ENCODE measurements around the gene PCK1. TPM values are rescaled to one million over a fixed set of nuclear protein-coding genes. Genes with fewer than 3 reads are reported as not detected.

The PCK1 gene
- total and polyA plus RNA-seq, 2 of the 13 experiments (the other 11 are each of a cell fraction or from before 2014, with no cell fraction given): 6.5 to 12.6 TPM

GRCh38 chr20:57590485-57591288 lies 29.8 kb downstream of the PCK1 start (continued):
- TF ChIP-seq ZBTB25 (CRISPR knock-in tag; IDR thresholded peaks at IDR 0.05): no peak
- no peak for TF ChIP-seq ZNF660 (CRISPR knock-in tag; IDR thresholded peaks at IDR 0.05; ENCODE audit: borderline replicate concordance, low read depth)
- no peak for TF ChIP-seq SMYD3 (CRISPR knock-in tag; IDR thresholded peaks at IDR 0.05)
- TF ChIP-seq NFATC3 (CRISPR knock-in tag; IDR thresholded peaks at IDR 0.05): no peak
- no peak for TF ChIP-seq NR2F2 (IDR thresholded peaks at IDR 0.05; ENCODE audit: borderline replicate concordance, low read depth)
- TF ChIP-seq ZFP90 (CRISPR knock-in tag; IDR thresholded peaks at IDR 0.05; ENCODE audit: borderline replicate concordance): no peak
- peak; percentile 15; the same call in 1 of the 2 replicates for TF ChIP-seq ZNF609 (CRISPR knock-in tag; IDR thresholded peaks at IDR 0.05; ENCODE audit: borderline replicate concordance)
- TF ChIP-seq ZHX1 (CRISPR knock-in tag; IDR thresholded peaks at IDR 0.05; ENCODE audit: low read depth): no peak
- no peak for TF ChIP-seq KDM6A (CRISPR knock-in tag; IDR thresholded peaks at IDR 0.05; ENCODE audit: low read depth)
- no peak for TF ChIP-seq ZGPAT (CRISPR knock-in tag; IDR thresholded peaks at IDR 0.05)
- no peak for TF ChIP-seq HNF4G (IDR thresholded peaks at IDR 0.05; ENCODE audit: borderline replicate concordance, low read depth, low read length)
- TF ChIP-seq HNF4G (CRISPR knock-in tag; IDR thresholded peaks at IDR 0.05; ENCODE audit: borderline replicate concordance, low read depth): peak; percentile 18; the same call in 1 of the 2 replicates
- TF ChIP-seq RBFOX2 (IDR thresholded peaks at IDR 0.05; ENCODE audit: low read depth, low read length): no peak
- peak; percentile 81 for TF ChIP-seq ZNF574 (CRISPR knock-in tag; IDR thresholded peaks at IDR 0.05)
- TF ChIP-seq ARID2 (CRISPR knock-in tag; IDR thresholded peaks at IDR 0.05; ENCODE audit: borderline replicate concordance): no peak
